Adrenal gland (tissue), 12 donors: Measurements from ENCODE around the gene GMNN. TPM values are rescaled to one million over a fixed set of nuclear protein-coding genes. Genes with fewer than 3 reads are reported as not detected.

Source experiments
- DNase-seq, 7 donors: peaks; one replicate each; pipeline ENCODE4 v3.0.0-alpha.2; 2019 to 2020
- H3K27ac ChIP-seq, 5 donors: fragments of 200-600 bp; sonication (generic) in 4 of 5; 1 replicate in 3 of 5; 2 replicates in 2 of 5; pipeline versions ENCODE4 v1.5.1 to v1.8.0; 2016 to 2020; ENCODE audit warnings: mild to moderate bottlenecking in 1 of 5
- H3K27me3 ChIP-seq: fragments of 200-600 bp; 2 replicates; pipeline ENCODE4 v1.8.0; 2021
- H3K36me3 ChIP-seq, 2 donors: fragments of 200-600 bp; replicated peaks in 1 of 2; 1 replicate in 1 of 2; 2 replicates in 1 of 2; pipeline versions ENCODE4 v1.5.1 to v1.8.0; 2018 to 2022
- H3K4me1 ChIP-seq, 2 donors: fragments of 200-600 bp; replicated peaks in 1 of 2; 1 replicate in 1 of 2; 2 replicates in 1 of 2; pipeline versions ENCODE4 v1.5.1 to v1.8.0; 2018 to 2021
- H3K4me3 ChIP-seq, 4 donors: fragments of 200-600 bp; sonication (generic) in 3 of 4; one replicate each; pipeline ENCODE4 v1.5.1; 2016 to 2018
- H3K9me3 ChIP-seq, 3 donors: fragments of 200-600 bp; sonication (generic) in 1 of 3; replicated peaks in 1 of 3; 1 replicate in 2 of 3; 2 replicates in 1 of 3; pipeline versions ENCODE4 v1.5.1 to v1.8.0; 2016 to 2021
- POLR2A ChIP-seq, 2 donors: fragments of 450-650 bp; IDR thresholded peaks; one replicate each; pipeline ENCODE4 v1.6.1; 2017; ENCODE audit warnings: antibody characterized with exemption in 2 of 2, mild to moderate bottlenecking in 2 of 2, moderate library complexity in 1 of 2
- WGBS, 4 donors: extraction: QIAGEN DNeasy Blood & Tissue Kit in 2 of 4; methylation state at CpG; one replicate each; pipeline versions ENCODE4 v1.1.5 to v1.1.7; 2013 to 2017; 5-methylcytosine and 5-hydroxymethylcytosine counted together
- intact Hi-C, 2 donors: fragments of 100-400 bp; cut with DNase I; formaldehyde crosslinking; loops; one replicate each; pipeline versions ENCODE4 v1.14.1 to v1.15.0; 2022 to 2023
- polyA plus RNA-seq, 3 donors: library from polyadenylated mRNA; stranded (reverse); fragments of 200-250 nt in 2 of 3; fragments of 350-450 nt in 1 of 3; fragmentation: Illumina TruSeq in 1 of 3; extraction: RNeasy Lipid Tissue Mini Kit (QIAGEN cat#74804) in 1 of 3; gene quantifications; one replicate each; pipeline ENCODE4 v1.2.3, GENCODE V29; 2013 to 2014
- total RNA-seq, 9 donors: library from RNA; depleted of rRNA in 4 of 9; stranded (reverse); fragments of >200 nt in 4 of 9; fragments of 120-200 nt in 1 of 9; fragmentation: NEBNext Ultra II Directional in 1 of 9; extraction: Animal tissue kit (Norgen Biotek cat#: 25700) in 1 of 9; gene quantifications; one replicate each; pipeline versions ENCODE4 v1.1.0 to v1.2.4, GENCODE V29; 2013 to 2023
- TF ChIP-seq, protein P1 (sequence below), 6 experiments: fragments of 450-650 bp in 4 of 6; fragments of 200-600 bp in 2 of 6; sonication (generic) in 1 of 6; IDR thresholded peaks; 1 replicate in 5 of 6; 2 replicates in 1 of 6; pipeline versions ENCODE4 v1.5.1 to v1.8.0; 2016 to 2021; ENCODE audit warnings: antibody characterized with exemption in 6 of 6, mild to moderate bottlenecking in 2 of 6, moderate library complexity in 1 of 6
- donor health status: healthy with polysubstance abuse.
- donor health status: Bipolar disorder and iron deficiency.
- donor health status: DM: yes; HTN: yes; CAD: no.
- donor health status: DM: no; HTN: no; CAD: no.
- donor health status: DM: no; HTN: no; CAD: no.
- donor health status: DM: yes; HTN: yes; CAD: no.

Gene GMNN
- total and polyA plus RNA-seq, 12 donors = 4.1 to 60.3 (median 8.3) TPM

DNA sequence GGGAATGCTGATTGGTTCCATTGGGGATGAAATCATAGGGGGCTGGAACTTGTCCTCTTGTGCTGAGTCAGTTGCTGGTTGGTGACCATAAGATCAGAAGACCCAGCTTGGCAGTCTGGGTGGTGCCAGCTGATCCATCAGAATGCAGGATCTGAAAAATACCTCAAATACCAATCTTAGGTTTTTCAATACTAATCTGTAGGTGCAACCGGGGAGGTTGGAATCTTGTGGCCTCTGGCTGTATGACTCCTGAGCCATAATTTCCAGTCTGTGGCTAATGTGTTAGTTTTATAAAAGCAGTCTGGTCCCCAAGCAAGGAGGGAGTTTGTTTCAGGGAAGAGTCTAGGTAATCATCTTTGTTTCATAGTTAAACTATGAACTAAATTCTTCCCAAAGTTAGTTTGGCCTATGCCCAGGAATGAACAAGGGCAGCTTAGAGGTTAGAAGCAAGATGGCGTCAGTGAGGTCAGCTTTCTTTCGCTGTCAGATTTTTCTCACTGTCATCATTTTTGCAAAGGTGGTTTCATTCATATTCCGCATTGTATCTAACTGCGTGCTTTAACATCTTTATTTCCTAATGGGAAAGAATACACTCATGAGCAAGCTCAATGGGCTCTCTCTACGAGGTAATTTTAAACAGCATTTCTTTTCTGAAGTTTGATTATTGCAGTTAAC is 22.0 kb downstream of the GMNN start:
- Histone ChIP-seq H3K4me3 (no peak overlapping the region), H3K9me3 (no peaks in the 10 kb centered on the region), H3K4me1 (no peaks in the 10 kb centered on the region), H3K27me3 (no peaks in the 10 kb centered on the region), H3K27ac (no peak overlapping the region), H3K36me3 (no peaks in the 10 kb centered on the region)
- intact Hi-C loops = no loop called here
- WGBS, 4 donors = 93 to 98% (median 94%) methylated on average over 6 of the region's 6 CpGs
- TF ChIP-seq, protein P1, sequence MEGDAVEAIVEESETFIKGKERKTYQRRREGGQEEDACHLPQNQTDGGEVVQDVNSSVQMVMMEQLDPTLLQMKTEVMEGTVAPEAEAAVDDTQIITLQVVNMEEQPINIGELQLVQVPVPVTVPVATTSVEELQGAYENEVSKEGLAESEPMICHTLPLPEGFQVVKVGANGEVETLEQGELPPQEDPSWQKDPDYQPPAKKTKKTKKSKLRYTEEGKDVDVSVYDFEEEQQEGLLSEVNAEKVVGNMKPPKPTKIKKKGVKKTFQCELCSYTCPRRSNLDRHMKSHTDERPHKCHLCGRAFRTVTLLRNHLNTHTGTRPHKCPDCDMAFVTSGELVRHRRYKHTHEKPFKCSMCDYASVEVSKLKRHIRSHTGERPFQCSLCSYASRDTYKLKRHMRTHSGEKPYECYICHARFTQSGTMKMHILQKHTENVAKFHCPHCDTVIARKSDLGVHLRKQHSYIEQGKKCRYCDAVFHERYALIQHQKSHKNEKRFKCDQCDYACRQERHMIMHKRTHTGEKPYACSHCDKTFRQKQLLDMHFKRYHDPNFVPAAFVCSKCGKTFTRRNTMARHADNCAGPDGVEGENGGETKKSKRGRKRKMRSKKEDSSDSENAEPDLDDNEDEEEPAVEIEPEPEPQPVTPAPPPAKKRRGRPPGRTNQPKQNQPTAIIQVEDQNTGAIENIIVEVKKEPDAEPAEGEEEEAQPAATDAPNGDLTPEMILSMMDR (IDR thresholded peaks at IDR 0.05) = no peak
- no peak for TF ChIP-seq POLR2A (IDR thresholded peaks at IDR 0.05)
- DNase-seq = no peak

GRCh38 chr6:24797596-24798216 is 23.0 kb downstream of the GMNN start:
- H3K4me1 ChIP-seq = no peaks in the 10 kb centered on the region

GRCh38 chr6:24798740-24799540 is 24.2 kb downstream of the GMNN start, which contains the start of gene ARMH2:
Gene ARMH2, minus strand, starts transcription at chr6:24798917. Its CDS starts 60 bp downstream, at chr6:24798857.
- no peak for DNase-seq
- Histone ChIP-seq H3K27me3 (no peaks in the 10 kb centered on the region), H3K9me3 (no peaks in the 10 kb centered on the region), H3K4me1 (no peaks in the 10 kb centered on the region), H3K4me3 (no peak within 1 kb of the TSS), H3K36me3 (no peaks in the 10 kb centered on the region), H3K27ac (no peak within 1 kb of the TSS)
- intact Hi-C loops = no loop called here
- TF ChIP-seq POLR2A (IDR thresholded peaks at IDR 0.05) = no peak
- TF ChIP-seq, protein P1 (IDR thresholded peaks at IDR 0.05) = no peak
- WGBS, 4 donors = 90 to 93% (median 92%) methylated on average over 13 of the region's 13 CpGs

More at GRCh38 chr6:24797596-24798216, 23.0 kb downstream of the GMNN start:
- Histone ChIP-seq H3K27ac (no peak overlapping the region), H3K4me3 (no peak overlapping the region), H3K36me3 (no peaks in the 10 kb centered on the region), H3K27me3 (no peaks in the 10 kb centered on the region), H3K9me3 (no peaks in the 10 kb centered on the region)
- no peak for TF ChIP-seq POLR2A (IDR thresholded peaks at IDR 0.05)
- TF ChIP-seq, protein P1 (IDR thresholded peaks at IDR 0.05) = no peak
- WGBS, 4 donors = 80 to 84% (median 83%) methylated on average over 6 of the region's 6 CpGs
- DNase-seq = no peak
- intact Hi-C loops = no loop called here

DNA sequence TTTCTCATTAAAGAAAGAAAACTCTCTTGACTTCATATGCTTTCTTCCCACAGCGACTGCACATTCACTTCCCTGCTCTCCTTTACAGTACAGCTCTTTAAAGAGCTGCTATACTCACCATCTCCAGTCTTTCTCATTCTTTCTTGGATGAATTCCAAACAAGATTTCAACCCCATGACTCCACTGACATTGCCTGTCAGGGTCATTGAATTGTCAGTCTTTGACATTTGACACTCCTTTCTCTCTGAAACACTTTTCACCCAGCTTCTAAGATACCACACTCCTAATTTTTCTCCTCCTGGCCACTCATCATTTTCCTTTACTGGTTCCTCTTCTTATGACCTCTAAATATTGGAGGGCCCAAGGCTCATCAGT is 24.8 kb downstream of the GMNN start:
- 63 to 74% (median 72%) methylated on average over 1 of the region's 1 CpG for WGBS, 4 donors
- TF ChIP-seq, protein P1 (IDR thresholded peaks at IDR 0.05) = no peak
- no peak for TF ChIP-seq POLR2A (IDR thresholded peaks at IDR 0.05)

More for the DNA sequence above, 24.8 kb downstream of the GMNN start:
- no peaks in the 10 kb centered on the region for H3K27me3 ChIP-seq
- H3K4me3 ChIP-seq = no peak overlapping the region
- no peaks in the 10 kb centered on the region for H3K9me3 ChIP-seq
- H3K36me3 ChIP-seq = no peaks in the 10 kb centered on the region
- intact Hi-C loops = no loop called here
- no peaks in the 10 kb centered on the region for H3K4me1 ChIP-seq
- DNase-seq = no peak
- no peak overlapping the region for H3K27ac ChIP-seq
